Lower lobe of right lung (tissue), 2 donors: ENCODE results near the gene ZXDC. TPM values are rescaled to one million over a fixed set of nuclear protein-coding genes. Genes with fewer than 3 reads are reported as not detected.

Source experiments
- ATAC-seq, 2 donors: fragments of 200-7000 bp; cut with Tn5 transposase; one replicate each; pipeline ENCODE4 v1.9.1; 2020 to 2022; ENCODE audit warnings: mild to moderate bottlenecking in 2 of 2, moderate library complexity in 2 of 2
- DNase-seq: peaks from one replicate; pipeline ENCODE4 v3.0.0-alpha.2; 2020
- H3K27ac ChIP-seq: fragments of 200-600 bp; one replicate; pipeline ENCODE4 v1.8.0; 2022
- H3K27me3 ChIP-seq: fragments of 200-600 bp; one replicate; pipeline ENCODE4 v1.8.0; 2022; ENCODE audit warnings: low read depth
- H3K36me3 ChIP-seq: fragments of 200-600 bp; one replicate; pipeline ENCODE4 v1.8.0; 2022; ENCODE audit warnings: mild to moderate bottlenecking
- H3K4me1 ChIP-seq: fragments of 200-600 bp; one replicate; pipeline ENCODE4 v1.8.0; 2022
- H3K4me3 ChIP-seq: fragments of 200-600 bp; one replicate; pipeline ENCODE4 v1.8.0; 2022; ENCODE audit warnings: mild to moderate bottlenecking
- H3K9me3 ChIP-seq: fragments of 200-600 bp; one replicate; pipeline ENCODE4 v1.8.0; 2022
- intact Hi-C: fragments of 100-400 bp; cut with DNase I; formaldehyde crosslinking; loops from one replicate; pipeline ENCODE4 v1.11.0; 2022
- total RNA-seq: library from RNA; stranded (reverse); fragmentation: NEBNext Ultra II Directional; extraction: Animal tissue kit (Norgen Biotek cat#: 25700); gene quantifications from one replicate; pipeline ENCODE4 v1.2.1, GENCODE V29; 2021
- TF ChIP-seq, protein P1 (sequence below): fragments of 200-600 bp; IDR thresholded peaks from one replicate; pipeline ENCODE4 v1.8.0; 2022; ENCODE audit warnings: antibody characterized with exemption, mild to moderate bottlenecking
- donor health status: DM: no; HTN: yes; CAD: no; lungs with severe emphysema.

ZXDC gene
- total RNA-seq, 1 donor from 2014 or later, result 40.4 TPM

GRCh38 chr3:126521122-126521891 is 45.6 kb upstream of the ZXDC start:
- TF ChIP-seq, protein P1, sequence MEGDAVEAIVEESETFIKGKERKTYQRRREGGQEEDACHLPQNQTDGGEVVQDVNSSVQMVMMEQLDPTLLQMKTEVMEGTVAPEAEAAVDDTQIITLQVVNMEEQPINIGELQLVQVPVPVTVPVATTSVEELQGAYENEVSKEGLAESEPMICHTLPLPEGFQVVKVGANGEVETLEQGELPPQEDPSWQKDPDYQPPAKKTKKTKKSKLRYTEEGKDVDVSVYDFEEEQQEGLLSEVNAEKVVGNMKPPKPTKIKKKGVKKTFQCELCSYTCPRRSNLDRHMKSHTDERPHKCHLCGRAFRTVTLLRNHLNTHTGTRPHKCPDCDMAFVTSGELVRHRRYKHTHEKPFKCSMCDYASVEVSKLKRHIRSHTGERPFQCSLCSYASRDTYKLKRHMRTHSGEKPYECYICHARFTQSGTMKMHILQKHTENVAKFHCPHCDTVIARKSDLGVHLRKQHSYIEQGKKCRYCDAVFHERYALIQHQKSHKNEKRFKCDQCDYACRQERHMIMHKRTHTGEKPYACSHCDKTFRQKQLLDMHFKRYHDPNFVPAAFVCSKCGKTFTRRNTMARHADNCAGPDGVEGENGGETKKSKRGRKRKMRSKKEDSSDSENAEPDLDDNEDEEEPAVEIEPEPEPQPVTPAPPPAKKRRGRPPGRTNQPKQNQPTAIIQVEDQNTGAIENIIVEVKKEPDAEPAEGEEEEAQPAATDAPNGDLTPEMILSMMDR, result no peak
- Histone ChIP-seq H3K4me3 (no peak overlapping the region), H3K9me3 (no peaks in the 10 kb centered on the region), H3K36me3 (no peaks in the 10 kb centered on the region), H3K27me3 (peaks cover 23% of the 10 kb centered on the region), H3K4me1 (peaks cover 9% of the 10 kb centered on the region), H3K27ac (no peak overlapping the region)
- intact Hi-C loops, result no loop called here
- DNase-seq, result peak; percentile 41
- ATAC-seq, result no peak

DNA sequence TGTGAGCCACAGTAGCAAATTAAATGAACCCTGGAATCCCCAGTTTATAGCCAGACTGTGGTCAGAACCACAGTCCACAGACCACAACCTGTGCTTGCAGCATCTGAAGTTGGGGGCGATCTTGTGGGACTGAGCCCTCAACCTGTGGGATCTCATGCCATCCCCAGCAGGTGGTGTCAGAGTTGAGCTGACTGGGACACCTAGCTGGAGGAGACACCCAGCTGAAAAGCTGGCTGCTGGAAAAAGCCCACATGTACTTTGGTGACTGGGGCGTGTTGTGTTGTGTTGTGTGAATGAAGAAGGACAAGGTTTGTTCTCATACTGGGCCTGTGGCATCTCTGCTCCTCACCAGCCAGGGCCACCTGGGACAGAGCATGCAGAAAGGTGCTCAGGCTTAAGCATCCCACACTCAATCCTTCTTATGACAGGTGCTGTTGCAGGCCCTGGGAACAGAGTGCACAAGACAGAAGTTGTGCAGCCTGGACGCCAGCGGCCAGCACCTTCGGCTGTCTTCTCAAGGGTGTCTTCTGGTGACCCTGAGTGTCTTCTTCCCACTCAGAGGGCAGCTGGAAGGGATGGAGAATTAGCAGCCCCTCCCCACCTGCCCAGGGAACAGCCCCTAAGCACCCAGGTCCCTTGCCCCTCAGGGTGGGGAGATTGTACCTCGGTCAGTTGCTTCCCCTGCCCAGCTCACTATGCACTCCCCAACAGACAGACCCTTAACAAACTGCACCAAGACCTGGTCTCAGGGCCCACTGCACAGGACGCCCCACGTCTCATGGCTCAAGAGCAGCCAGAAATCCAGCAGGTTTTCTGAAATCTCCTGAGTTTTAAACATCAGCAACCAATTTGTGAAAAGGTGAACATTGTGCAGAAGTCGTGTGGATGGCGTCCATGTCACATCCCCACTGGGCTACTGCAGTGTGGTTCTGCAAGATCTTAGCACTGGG is 44.1 kb upstream of the ZXDC start:
- Histone ChIP-seq H3K27ac (no peak overlapping the region), H3K27me3 (peaks cover 18% of the 10 kb centered on the region), H3K4me1 (peaks cover 6% of the 10 kb centered on the region), H3K4me3 (no peak overlapping the region), H3K36me3 (no peaks in the 10 kb centered on the region), H3K9me3 (no peaks in the 10 kb centered on the region)
- peak; percentile 32 for DNase-seq
- TF ChIP-seq, protein P1, result no peak
- intact Hi-C loops, result no loop called here
- no peak for ATAC-seq

DNA sequence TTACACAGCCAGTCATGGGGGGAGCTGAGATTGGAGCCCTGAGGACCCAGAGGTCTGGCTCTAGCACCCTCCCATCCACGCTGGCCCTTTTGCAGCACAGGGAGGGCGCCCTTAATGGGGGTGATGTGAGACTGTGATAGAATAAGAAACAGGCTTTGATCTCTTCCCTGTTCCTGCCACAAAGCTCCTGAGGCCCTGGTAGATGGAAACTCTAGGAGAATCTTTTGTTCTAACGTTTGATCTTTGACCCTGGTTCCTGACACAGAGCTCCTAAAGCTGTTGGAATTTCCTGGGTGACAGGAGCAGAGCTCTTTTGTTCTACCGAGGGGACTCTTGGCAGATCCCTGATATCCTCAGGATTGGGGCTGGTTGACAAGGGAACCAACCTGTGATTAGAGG is 43.1 kb upstream of the ZXDC start:
- Histone ChIP-seq H3K4me1 (no peaks in the 10 kb centered on the region), H3K27ac (no peak overlapping the region), H3K27me3 (peaks cover 8% of the 10 kb centered on the region), H3K9me3 (no peaks in the 10 kb centered on the region), H3K4me3 (no peak overlapping the region), H3K36me3 (no peaks in the 10 kb centered on the region)
- DNase-seq (no peak), ATAC-seq (no peak)
- TF ChIP-seq, protein P1, result no peak
- intact Hi-C loops, result no loop called here

DNA sequence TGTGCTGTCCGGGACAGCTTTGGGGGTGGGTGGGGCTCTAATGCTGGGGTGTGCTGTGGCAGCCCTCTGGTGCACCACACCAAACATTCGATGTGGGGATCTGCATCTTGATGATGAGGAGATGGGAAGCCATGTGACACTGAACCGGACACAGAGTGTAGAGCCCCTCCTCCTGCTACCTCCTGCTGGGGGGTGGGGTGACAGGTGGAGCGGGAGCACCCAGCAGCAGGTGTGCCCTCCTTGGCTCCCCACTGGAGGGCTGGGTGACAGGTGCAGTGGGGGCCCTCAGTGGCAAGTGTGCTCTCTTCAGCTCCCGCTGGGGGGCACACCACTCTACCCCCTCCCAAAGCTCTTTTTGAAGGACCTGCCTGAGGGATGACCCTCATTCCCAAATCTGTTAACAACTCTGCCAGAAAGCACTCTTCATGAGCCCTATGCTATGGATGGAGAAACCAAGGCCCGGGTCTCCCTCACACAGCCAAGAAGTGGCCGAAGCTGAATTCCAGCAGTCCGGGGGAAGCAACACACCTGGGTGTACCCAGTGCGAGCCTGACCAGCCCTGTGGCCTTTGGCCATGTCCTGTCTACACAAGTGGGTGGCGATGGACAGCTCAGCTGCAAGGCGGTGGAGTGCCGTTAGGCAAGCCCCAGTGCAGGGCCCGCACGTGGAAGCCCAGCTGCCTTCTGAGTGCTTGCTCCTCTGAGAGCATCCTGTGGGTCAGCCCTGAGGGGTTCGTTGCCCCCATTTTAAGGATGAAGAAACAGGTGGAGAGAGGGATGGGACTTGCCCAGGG is 42.5 kb upstream of the ZXDC start:
- intact Hi-C loops, result no loop called here
- TF ChIP-seq, protein P1, result no peak
- no peaks in the 10 kb centered on the region for H3K9me3 ChIP-seq
- no peaks in the 10 kb centered on the region for H3K4me1 ChIP-seq
- H3K27ac ChIP-seq, result no peak overlapping the region
- ATAC-seq (no peak), DNase-seq (peak; percentile 34)
- no peaks in the 10 kb centered on the region for H3K36me3 ChIP-seq
- H3K4me3 ChIP-seq, result no peak overlapping the region
- peaks cover 4% of the 10 kb centered on the region for H3K27me3 ChIP-seq
